Esophagus muscularis mucosa (tissue), 4 donors: ENCODE measurements around the gene PKDCC. TPM values are rescaled to one million over a fixed set of nuclear protein-coding genes. Genes with fewer than 3 reads are reported as not detected.

Source experiments
- DNase-seq: peaks from one replicate; pipeline ENCODE4 v3.0.0-alpha.2; 2017; ENCODE audit errors: extremely low spot score
- H3K27ac ChIP-seq, 4 donors: fragments of 200-600 bp; sonication (generic); replicated peaks in 1 of 4; 1 replicate in 3 of 4; 2 replicates in 1 of 4; pipeline ENCODE4 v1.5.1; 2016 to 2019; ENCODE audit warnings: mild to moderate bottlenecking in 1 of 4
- H3K27me3 ChIP-seq, 4 donors: fragments of 200-600 bp; sonication (generic); one replicate each; pipeline versions ENCODE4 v1.5.1 to v1.6.0; 2016 to 2019
- H3K36me3 ChIP-seq, 4 donors: fragments of 200-600 bp; sonication (generic); one replicate each; pipeline ENCODE4 v1.5.1; 2016 to 2019
- H3K4me1 ChIP-seq, 4 donors: fragments of 200-600 bp; sonication (generic); one replicate each; pipeline ENCODE4 v1.5.1; 2016 to 2019
- H3K4me3 ChIP-seq, 4 donors: fragments of 200-600 bp; sonication (generic); 1 replicate in 2 of 4; 2 replicates in 2 of 4; pipeline ENCODE4 v1.5.1; 2016 to 2019; ENCODE audit warnings: mild to moderate bottlenecking in 4 of 4, moderate library complexity in 1 of 4
- H3K9me3 ChIP-seq, 4 donors: fragments of 200-600 bp; sonication (generic); 1 replicate in 3 of 4; 2 replicates in 1 of 4; pipeline ENCODE4 v1.5.1; 2016 to 2019
- EP300 ChIP-seq: sonication (generic); formaldehyde crosslinking; IDR thresholded peaks from one replicate; pipeline ENCODE4 v1.6.1; 2017; ENCODE audit warnings: antibody characterized with exemption
- POLR2A ChIP-seq: fragments of 450-650 bp; IDR thresholded peaks from one replicate; pipeline ENCODE4 v1.6.1; 2017; ENCODE audit warnings: antibody characterized with exemption, moderate library complexity, mild to moderate bottlenecking, low read depth
- POLR2AphosphoS5 ChIP-seq, 2 donors: sonication (generic); formaldehyde crosslinking; IDR thresholded peaks; one replicate each; pipeline ENCODE4 v1.6.1; 2017; ENCODE audit warnings: antibody characterized with exemption in 2 of 2
- WGBS: methylation state at CpG from one replicate; pipeline ENCODE4 v1.1.5; 2018; 5-methylcytosine and 5-hydroxymethylcytosine counted together
- intact Hi-C: fragments of 100-400 bp; cut with DNase I; formaldehyde crosslinking; loops from one replicate; pipeline ENCODE4 v1.15.1; 2023
- total RNA-seq, 4 donors: library from RNA; depleted of rRNA; stranded (reverse); fragments of >200 nt; gene quantifications; one replicate each; pipeline versions ENCODE4 v1.1.0 to v1.2.1, GENCODE V29; 2016
- TF ChIP-seq, protein P1 (sequence below), 3 experiments: fragments of 200-600 bp in 2 of 3; fragments of 450-650 bp in 1 of 3; sonication (generic) in 2 of 3; IDR thresholded peaks; one replicate each; pipeline ENCODE4 v1.5.1; 2017 to 2019; ENCODE audit warnings: antibody characterized with exemption in 3 of 3, mild to moderate bottlenecking in 2 of 3, moderate library complexity in 1 of 3

Gene PKDCC
- total RNA-seq, 4 donors from 2014 or later = 102 to 290 (median 208) TPM

DNA sequence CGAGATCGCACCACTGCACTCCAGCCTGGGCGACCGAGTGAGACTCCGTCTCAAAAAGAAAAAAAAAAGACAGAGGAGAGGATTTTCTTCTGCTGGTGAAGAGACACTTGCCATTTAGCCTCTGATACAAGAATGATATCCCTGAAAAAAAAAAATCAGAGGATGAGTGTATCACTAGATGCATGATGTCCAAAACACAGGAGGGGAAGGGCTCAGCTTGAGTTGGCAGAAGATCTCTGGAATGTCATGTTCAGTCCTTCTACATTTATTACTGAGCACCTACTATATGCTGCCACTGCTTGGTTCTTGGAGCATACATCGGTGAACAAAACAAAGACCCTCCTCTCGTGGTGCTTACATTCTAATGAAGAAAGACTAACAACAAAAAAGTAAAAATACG lies 10.9 kb upstream of the PKDCC start:
- intact Hi-C loops = no loop called here
- no peak overlapping the region for H3K4me3 ChIP-seq
- 94% methylated on average over 8 of the region's 8 CpGs for WGBS

DNA sequence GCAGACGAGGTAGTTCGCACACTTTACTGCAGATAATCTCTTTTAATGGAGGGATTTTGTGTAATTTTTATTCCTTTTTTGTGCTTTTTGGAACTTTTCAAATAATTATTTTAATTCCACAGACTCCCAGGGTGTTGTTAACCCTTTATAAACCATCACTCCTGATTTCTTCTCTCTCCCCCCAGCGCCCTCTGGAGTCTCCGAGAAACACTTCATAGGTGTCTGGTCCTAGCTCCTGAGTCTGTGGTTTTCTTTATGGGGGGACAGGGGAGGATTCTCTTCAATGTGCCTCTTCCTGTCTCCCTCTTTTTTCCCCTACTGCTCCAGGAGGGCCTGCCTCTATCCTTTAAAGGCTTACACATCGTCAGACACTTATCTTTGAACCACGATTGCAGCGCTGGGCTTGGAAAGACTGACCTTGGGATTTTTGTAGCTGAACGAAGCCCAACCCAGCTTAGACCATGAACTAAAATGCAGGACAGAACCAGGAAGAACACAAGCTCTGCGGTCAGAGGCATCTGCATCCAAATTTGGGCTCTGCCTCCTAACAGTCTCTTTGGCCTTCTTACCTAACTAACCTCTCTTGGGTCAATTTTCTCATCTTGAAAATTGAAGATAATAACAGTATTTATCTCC lies 7.1 kb upstream of the PKDCC start:
- Histone ChIP-seq H3K4me3 (no peak overlapping the region), H3K9me3 (no peaks in the 10 kb centered on the region), H3K4me1 (peaks cover 0 to 10% (median 6%) of the 10 kb centered on the region in 4 donors), H3K27me3 (peaks cover 0 to 4% (median 0%) of the 10 kb centered on the region in 4 donors), H3K36me3 (no peaks in the 10 kb centered on the region), H3K27ac (no peak overlapping the region)
- DNase-seq = no peak
- TF ChIP-seq, protein P1, sequence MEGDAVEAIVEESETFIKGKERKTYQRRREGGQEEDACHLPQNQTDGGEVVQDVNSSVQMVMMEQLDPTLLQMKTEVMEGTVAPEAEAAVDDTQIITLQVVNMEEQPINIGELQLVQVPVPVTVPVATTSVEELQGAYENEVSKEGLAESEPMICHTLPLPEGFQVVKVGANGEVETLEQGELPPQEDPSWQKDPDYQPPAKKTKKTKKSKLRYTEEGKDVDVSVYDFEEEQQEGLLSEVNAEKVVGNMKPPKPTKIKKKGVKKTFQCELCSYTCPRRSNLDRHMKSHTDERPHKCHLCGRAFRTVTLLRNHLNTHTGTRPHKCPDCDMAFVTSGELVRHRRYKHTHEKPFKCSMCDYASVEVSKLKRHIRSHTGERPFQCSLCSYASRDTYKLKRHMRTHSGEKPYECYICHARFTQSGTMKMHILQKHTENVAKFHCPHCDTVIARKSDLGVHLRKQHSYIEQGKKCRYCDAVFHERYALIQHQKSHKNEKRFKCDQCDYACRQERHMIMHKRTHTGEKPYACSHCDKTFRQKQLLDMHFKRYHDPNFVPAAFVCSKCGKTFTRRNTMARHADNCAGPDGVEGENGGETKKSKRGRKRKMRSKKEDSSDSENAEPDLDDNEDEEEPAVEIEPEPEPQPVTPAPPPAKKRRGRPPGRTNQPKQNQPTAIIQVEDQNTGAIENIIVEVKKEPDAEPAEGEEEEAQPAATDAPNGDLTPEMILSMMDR (IDR thresholded peaks at IDR 0.05) = no peak
- TF ChIP-seq POLR2AphosphoS5 (IDR thresholded peaks at IDR 0.05) (no peak), EP300 (no peak), POLR2A (no peak)
- intact Hi-C loops = no loop called here
- 76% methylated on average over 9 of the region's 9 CpGs for WGBS

More for the DNA sequence above, 10.9 kb upstream of the PKDCC start:
- no peak for DNase-seq
- no peaks in the 10 kb centered on the region for H3K36me3 ChIP-seq
- H3K27ac ChIP-seq = no peak overlapping the region
- H3K9me3 ChIP-seq = no peaks in the 10 kb centered on the region
- no peaks in the 10 kb centered on the region for H3K27me3 ChIP-seq
- H3K4me1 ChIP-seq = no peaks in the 10 kb centered on the region
- TF ChIP-seq POLR2AphosphoS5 (IDR thresholded peaks at IDR 0.05) (no peak), EP300 (no peak), POLR2A (no peak)
- TF ChIP-seq, protein P1 (IDR thresholded peaks at IDR 0.05) = no peak

DNA sequence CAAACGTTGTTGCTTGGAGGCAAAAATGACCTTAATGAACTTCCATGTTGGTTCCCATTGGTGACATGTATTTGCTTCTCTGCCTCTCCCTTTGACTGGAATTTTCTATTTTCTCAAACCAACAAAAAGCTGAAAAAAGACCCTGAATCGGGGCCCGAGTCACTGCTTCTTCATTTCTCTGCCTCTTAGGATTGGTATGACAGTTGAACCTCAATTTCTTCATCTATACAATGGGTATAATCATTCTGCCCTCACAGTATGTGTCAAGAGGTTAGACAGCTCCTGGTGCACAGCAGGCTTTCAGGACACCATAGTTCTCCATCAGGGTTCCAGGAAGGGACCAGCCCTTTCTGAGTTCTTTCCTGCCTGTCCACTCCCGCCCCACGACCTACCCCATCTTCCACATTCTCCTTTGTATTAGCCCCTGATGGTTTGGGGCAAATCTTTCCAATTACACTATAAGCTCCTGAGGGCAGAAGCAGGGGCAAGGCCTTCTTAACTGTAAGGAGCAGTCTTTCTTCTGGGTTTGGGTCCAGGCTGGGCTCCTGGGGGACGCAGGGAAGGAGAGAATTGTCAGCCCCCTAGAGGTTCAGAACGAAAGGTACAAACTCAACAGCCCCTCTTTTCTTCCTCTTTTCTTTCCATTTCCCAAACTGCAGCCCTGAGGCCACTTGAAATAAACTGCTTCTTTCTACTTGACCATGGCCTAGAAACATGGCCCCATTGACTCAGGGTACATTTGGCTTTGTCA lies 6.3 kb upstream of the PKDCC start:
- Histone ChIP-seq H3K4me3 (no peak overlapping the region), H3K27me3 (peaks cover 0 to 4% (median 0%) of the 10 kb centered on the region in 4 donors), H3K9me3 (no peaks in the 10 kb centered on the region), H3K27ac (no peak overlapping the region), H3K4me1 (peaks cover 7 to 18% (median 14%) of the 10 kb centered on the region in 4 donors), H3K36me3 (no peaks in the 10 kb centered on the region)
- no peak for DNase-seq
- intact Hi-C loops = no loop called here
- no peak for TF ChIP-seq EP300
- no peak for TF ChIP-seq POLR2AphosphoS5 (IDR thresholded peaks at IDR 0.05)
- TF ChIP-seq, protein P1 (IDR thresholded peaks at IDR 0.05) = no peak
- no peak for TF ChIP-seq POLR2A
- 89% methylated on average over 7 of the region's 7 CpGs for WGBS

DNA sequence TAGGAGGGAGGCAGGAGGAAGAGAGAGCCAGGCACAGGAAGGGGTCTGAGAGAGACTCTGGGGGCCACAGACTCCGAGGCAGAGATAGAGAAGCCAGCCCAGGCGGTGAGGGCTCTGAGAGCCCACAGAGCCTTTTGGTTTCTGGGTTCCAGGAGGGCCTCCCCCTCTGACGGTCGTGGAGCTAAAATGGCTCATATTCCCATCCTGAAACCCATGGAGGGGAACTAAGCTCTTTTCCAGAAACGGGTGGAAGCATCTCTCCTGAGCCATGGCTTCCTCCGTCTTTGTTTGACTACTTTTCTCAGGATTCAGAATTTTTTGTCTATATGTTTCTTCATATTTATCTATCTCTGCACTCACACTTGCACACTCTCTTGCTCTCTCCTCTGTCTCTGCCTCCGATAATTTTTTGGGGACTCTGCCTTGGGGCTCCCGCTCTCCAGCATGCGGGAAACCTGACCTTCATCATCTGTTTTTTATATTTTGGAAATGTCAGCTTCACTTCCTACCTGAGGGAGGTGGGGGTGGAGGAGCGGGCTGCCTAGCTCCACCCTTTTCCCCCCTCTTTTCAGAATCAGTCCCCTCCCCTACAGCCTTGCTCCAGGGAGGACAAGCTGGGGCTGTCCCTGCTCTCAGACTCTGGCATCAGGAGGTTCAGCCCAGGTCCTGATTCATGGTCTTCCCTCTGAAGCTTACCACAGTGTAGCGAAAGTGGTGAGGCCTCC lies 5.0 kb upstream of the PKDCC start:
- TF ChIP-seq POLR2A (no peak), POLR2AphosphoS5 (IDR thresholded peaks at IDR 0.05) (no peak), EP300 (no peak)
- TF ChIP-seq, protein P1 (IDR thresholded peaks at IDR 0.05) = no peak
- Histone ChIP-seq H3K4me1 (peaks cover 12 to 26% (median 23%) of the 10 kb centered on the region in 4 donors), H3K36me3 (no peaks in the 10 kb centered on the region), H3K27ac (no peak overlapping the region), H3K4me3 (no peak overlapping the region), H3K9me3 (no peaks in the 10 kb centered on the region), H3K27me3 (peaks cover 0 to 4% (median 0%) of the 10 kb centered on the region in 4 donors)
- intact Hi-C loops = no loop called here
- WGBS = 88% methylated on average over 11 of the region's 11 CpGs
- DNase-seq = no peak
